HG02623 (cell line): ENCODE data around the gene DPP9.

Experiments
- ATAC-seq: cut with Tn5 transposase; IDR thresholded peaks from one replicate; pipeline ENCODE4 v1.9.1; 2021; ENCODE audit warnings: moderate library complexity; ENCODE audit not compliant: unreplicated experiment

The DPP9 gene

GRCh38 chr19:4712771-4713170 lies 10.9 kb downstream of the DPP9 start:
- ATAC-seq, result no peak

- no peak for ATAC-seq
Measured at GRCh38 chr19:4711211-4711610, 12.4 kb downstream of the DPP9 start.

GRCh38 chr19:4710281-4710600 lies 13.4 kb downstream of the DPP9 start:
- ATAC-seq, result no peak

- ATAC-seq, result no peak
Measured at GRCh38 chr19:4709440-4710280, 14.0 kb downstream of the DPP9 start.

- no peak for ATAC-seq
Measured at GRCh38 chr19:4707956-4708650, 15.5 kb downstream of the DPP9 start.

GRCh38 chr19:4707322-4707721 lies 16.3 kb downstream of the DPP9 start:
- no peak for ATAC-seq

GRCh38 chr19:4705413-4706131 lies 18.1 kb downstream of the DPP9 start:
- ATAC-seq, result no peak

- ATAC-seq, result no peak
Measured at GRCh38 chr19:4704317-4704673, 19.3 kb downstream of the DPP9 start.

GRCh38 chr19:4703671-4704316 lies 19.8 kb downstream of the DPP9 start:
- ATAC-seq, result no peak

GRCh38 chr19:4702764-4703163 lies 20.9 kb downstream of the DPP9 start:
- no peak for ATAC-seq

GRCh38 chr19:4701557-4701956 lies 22.1 kb downstream of the DPP9 start:
- ATAC-seq, result no peak

- no peak for ATAC-seq
Measured at GRCh38 chr19:4700693-4700970, 23.0 kb downstream of the DPP9 start.

GRCh38 chr19:4699826-4700692 lies 23.6 kb downstream of the DPP9 start:
- no peak for ATAC-seq

- no peak for ATAC-seq
Measured at GRCh38 chr19:4697304-4697703, 26.3 kb downstream of the DPP9 start.

- no peak for ATAC-seq
Measured at GRCh38 chr19:4695224-4695731, 28.4 kb downstream of the DPP9 start.

GRCh38 chr19:4694211-4694987 lies 29.2 kb downstream of the DPP9 start:
- ATAC-seq, result no peak

- ATAC-seq, result no peak
Measured at GRCh38 chr19:4693471-4694121, 30.0 kb downstream of the DPP9 start.

GRCh38 chr19:4693078-4693350 lies 30.6 kb downstream of the DPP9 start:
- ATAC-seq, result no peak

GRCh38 chr19:4692251-4693077 lies 31.2 kb downstream of the DPP9 start:
- ATAC-seq, result no peak
